HL-60/S4 treated with phorbol 12-myristate 13-acetate at 8.2 ng/mL for 4 days and 3 days (cell line): ENCODE data around the gene BRICD5.
"Not testable (repeated sequence)": the region's sequence is repeated elsewhere in the genome, so short reads cannot be mapped to it uniquely, and the experiment has no call there.

Experiments
- in situ Hi-C: fragments of 300-500 bp; cut with MboI; formaldehyde crosslinking; loops from 2 replicates; pipeline ENCODE4 v1.15.0; 2022; ENCODE audit warnings: low sequenced_read_pairs

BRICD5 gene

DNA sequence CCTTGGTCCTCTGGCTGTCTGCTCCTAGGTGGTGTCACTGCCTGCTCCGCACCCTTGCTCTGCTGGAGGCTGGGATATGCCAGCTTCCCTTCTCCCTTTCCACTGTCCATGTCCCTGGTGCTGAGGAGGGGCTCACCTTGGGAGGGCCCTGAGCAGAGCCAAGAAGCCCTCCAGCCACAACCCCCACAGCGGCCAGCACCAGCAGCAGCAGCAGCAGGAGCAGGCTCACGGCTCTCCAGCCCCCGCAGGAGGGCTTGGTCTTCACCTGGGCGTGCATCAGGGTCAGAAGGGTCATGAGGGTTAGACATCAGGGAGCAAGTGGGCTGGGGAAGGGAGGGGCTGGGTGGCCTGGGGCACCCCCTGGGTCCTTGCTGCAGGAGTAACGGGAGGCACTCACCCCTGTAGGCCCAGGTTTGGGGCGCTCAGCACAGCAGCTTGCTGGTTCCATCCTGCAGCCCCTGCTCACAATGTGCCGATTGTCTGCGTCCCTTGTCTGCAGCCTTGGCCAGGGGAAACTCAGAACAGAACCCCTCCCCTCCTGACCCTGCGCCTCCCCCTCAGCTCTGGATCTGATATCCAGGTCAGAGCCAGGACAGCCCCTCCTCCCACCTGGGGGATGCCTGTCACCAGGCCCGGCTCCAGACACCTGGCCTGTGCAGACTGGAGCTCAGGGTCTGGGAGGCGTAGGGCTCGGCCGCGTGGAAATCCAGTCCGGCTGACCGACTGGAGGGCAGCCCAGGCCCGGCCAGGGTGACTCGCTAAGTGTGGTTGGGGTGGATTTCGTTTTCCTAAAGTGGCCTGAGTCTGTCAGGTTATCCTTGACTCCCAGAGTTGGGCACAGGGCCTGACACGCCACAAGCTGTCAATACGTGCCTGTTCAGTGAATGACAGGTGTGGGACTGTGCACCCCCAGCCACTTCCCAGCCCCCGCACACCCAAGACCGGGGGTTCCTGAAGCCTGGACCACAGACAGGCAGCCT lies at the start of gene BRICD5:
BRICD5 (minus strand) TSS at position 478 of the 980 bp plus-strand sequence; CDS start at position 448, 30 bp downstream.
- in situ Hi-C loops: no loop called here

DNA sequence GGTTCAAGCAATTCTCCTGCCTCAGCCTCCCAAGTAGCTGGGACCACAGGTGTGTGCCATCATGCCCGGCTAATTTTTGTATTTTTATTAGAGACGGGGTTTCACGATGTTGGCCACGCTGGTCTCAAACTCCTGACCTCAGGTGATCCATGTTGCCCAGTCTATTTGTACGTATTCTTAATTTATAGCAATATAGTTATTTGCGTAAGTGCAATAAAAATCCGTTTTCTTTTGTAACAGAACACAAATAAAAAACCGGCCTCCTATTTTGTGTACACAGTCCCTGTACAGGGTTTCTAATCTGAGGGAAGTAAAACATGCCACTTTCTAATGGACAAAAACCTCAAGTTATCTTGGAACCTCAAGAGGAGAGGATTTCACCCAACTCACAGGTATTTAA lies 49.6 kb upstream of the BRICD5 start:
- in situ Hi-C loops: no loop called here

GRCh38 chr16:2258530-2258929 lies 47.9 kb upstream of the BRICD5 start:
- in situ Hi-C loops: not testable (repeated sequence)

DNA sequence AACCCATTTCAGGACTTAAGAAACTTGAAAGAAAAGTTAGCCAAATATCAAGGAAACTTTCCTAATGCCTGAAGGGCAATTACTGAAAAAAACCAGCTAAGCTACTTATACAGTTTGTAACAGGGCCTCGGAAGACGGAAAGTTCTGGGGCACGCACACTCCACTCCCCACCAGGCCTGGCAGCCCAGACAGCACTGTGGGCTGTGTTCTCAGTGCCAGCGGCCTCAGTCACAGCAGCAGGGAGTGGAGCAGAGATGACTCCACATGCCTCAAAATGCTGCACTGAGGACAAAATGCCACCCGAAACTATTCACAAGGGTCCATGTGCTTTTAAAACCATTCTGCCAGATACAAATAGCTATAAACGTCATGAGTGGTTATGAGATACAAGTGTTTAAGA lies 47.1 kb upstream of the BRICD5 start:
- in situ Hi-C loops: no loop called here

DNA sequence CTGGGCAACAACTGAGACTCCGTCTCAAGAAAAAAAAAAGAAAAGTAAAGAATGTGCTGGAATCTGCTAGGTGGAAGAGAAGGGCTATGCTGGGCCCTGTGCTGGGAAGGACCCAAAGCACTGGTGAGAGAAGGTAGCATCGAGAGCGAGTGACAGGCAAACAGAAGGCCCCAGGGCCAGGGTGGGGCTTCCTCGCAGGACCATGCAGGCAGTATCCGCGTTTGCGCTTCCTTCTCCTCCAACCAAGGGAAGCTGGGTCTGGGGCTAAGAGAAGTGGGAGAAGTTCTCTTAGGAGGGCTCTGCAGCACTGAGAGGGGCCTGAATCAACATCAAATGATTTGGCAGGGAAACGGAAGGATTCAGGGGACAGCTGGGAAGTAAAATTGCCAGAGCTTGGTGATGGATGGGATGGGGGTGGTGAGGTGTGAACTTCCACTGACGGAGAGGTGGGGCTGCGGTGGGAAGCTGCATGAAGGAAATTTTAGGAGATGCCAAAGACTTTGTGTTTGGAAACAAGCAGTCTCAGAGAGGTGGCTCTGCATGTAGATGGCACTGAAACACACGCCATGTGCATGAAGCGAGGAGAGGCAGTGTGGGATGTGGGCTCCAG lies 46.0 kb upstream of the BRICD5 start:
- in situ Hi-C loops: no loop called here

GRCh38 chr16:2253293-2253692 lies 42.6 kb upstream of the BRICD5 start:
- in situ Hi-C loops: no loop called here

GRCh38 chr16:2252806-2253148 lies 42.1 kb upstream of the BRICD5 start:
- in situ Hi-C loops: no loop called here

GRCh38 chr16:2251296-2252111 lies 40.8 kb upstream of the BRICD5 start, which contains the start of gene ECI1:
Gene ECI1, minus strand, starts transcription at chr16:2251587. Its CDS starts 21 bp downstream, at chr16:2251566.
- in situ Hi-C loops: no loop called here

- in situ Hi-C loops: no loop called here
Measured at GRCh38 chr16:2250652-2251295, 40.1 kb upstream of the BRICD5 start.

DNA sequence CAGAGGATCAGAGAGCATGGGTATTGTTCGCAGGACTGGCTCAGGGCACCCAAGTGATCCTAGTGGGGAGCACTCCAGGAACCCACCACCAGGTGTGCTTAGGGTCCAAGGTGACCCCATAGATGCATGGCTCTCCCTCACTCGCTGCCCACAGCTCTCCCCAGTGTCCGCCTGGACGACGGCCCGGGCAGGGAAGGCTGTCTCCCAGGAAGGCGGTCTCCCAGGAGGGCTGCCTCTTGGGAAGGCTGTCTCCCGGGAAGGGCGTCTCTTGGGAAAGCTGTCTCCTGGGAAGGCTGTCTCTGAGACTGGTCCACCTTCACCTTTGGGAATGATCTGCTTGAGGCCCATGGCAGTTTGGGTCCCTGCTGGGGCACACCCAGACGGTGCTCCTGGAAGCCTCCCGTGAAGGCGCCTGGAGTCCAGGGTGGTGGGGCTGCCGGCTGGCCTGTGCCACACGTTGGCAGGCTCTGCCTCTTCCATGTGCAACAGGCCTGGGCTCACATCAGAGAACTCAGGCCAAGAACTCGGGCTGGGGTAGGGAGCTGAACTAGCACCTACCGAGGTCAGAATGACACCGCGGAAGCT lies 35.7 kb upstream of the BRICD5 start:
- in situ Hi-C loops: loop anchor here (25.0 kb wide), 1 partner anchor 109 kb away; the partner anchor contains the start of genes PKD1 and RAB26

DNA sequence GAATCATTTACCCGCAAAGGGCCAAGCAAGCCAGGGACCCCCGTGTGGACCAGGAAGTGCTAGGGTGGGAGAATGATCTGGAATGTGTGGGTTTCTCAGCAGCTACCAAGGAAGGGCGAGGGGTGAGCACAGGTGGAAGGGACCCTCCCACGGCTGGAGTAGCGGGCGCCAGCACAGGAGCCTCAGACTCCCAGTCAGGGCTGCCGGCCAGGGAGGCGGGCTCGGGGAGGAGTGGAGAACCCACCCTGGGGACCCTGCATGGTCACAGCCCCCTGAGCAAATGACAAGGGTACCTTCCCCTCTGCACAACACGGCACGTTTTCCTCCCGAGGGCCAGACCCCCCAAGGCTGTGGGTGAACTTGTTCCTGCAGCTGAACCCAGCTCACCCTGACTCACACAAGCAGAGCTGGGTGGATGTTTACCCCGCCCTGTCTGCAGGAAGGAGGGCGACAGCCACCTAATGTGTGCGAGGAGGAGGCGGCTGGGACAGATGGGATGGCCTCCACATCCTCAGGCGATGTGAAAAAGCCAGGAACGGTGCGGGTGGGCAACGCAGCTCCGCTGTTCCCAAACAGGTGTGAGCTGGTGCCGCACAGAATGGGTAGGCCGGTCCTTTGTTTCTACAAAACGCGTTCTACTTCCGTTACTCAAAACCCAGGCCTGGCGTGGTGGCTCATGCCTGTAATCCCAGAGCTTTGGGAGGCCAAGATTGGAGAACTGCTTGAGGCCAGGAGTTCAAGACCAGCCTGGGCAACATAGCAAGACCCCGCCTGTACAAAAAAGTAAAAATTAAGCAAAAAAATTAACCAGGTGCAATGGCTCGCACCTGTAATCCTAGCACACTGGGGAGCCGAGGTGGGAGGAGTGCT lies 34.5 kb upstream of the BRICD5 start:
- in situ Hi-C loops: loop anchor here (25.0 kb wide), 1 partner anchor 108 kb away; the partner anchor contains the start of genes PKD1 and RAB26

- in situ Hi-C loops: loop anchor here (25.0 kb wide), 1 partner anchor 107 kb away; the partner anchor contains the start of genes PKD1 and RAB26
Measured at GRCh38 chr16:2244301-2244700, 33.6 kb upstream of the BRICD5 start.

- in situ Hi-C loops: loop anchor here (25.0 kb wide), 1 partner anchor 106 kb away; the partner anchor contains the start of genes PKD1 and RAB26
Measured at GRCh38 chr16:2243781-2244180, 33.1 kb upstream of the BRICD5 start.

- in situ Hi-C loops: loop anchor here (25.0 kb wide), 1 partner anchor 106 kb away; the partner anchor contains the start of genes PKD1 and RAB26
Measured at GRCh38 chr16:2243031-2243528, 32.4 kb upstream of the BRICD5 start.

DNA sequence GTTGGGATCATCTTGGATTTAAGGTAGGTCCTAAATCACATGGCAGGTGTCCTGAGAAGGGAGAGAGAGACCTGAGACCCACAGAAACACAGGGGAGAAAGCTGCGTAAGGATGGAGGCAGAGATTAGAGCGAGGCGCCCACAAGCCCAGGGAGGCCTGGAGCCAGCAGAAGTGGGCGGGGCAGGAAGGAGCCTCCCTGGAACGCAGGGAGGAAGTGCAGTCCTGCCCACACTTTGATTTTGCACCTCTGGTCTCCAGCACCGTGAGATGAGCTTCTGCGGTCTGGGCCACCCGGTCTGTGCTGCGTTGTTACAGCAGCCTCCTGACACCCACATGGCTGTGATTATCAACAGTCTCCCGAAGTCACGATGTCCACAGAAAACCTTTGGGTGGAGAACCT lies 31.9 kb upstream of the BRICD5 start:
- in situ Hi-C loops: loop anchor here (25.0 kb wide), 1 partner anchor 105 kb away; the partner anchor contains the start of genes PKD1 and RAB26

- in situ Hi-C loops: loop anchor here (25.0 kb wide), 1 partner anchor 103 kb away; the partner anchor contains the start of genes PKD1 and RAB26
Measured at GRCh38 chr16:2240331-2240730, 29.7 kb upstream of the BRICD5 start.

DNA sequence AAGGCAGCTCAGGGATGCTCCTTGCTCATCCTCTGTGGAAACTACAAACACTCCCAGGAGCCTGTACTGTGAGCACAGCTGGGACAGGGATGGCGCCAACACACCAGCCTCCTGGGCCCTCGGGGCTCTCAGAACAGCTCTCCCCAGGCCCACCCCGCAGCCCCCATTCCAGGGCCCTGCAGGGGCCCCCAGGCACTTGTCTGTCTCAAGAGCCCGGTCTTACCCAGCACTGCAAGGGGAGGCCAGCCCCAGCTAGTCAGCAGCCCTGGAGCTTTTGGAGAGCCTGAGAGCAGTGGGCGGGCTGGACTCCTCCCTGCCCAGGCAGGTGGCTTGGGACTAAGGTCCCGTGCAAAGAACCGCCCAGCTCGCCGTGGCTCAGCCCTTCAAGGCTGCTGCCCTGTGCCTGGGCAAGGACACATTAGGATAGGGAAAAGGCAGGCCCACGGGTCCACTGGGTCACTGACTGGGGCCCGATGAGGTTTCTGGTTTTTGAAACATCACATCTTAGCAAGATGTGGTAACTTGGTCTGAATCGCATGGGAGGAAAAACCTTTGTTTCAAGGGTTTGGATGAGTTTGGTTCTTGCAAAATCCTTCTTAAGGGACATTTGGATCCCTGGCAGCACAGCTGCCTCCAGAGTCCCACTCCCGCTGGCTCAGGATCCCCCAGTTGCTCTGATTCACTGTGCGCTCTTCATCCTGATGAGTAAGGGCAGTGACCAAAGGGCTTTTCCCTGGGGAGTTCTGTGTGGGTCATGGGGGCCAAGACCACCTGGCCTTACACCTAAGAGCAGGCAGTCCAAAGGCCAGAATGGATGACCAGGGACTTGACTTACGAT lies 28.4 kb upstream of the BRICD5 start:
- in situ Hi-C loops: loop anchor here (25.0 kb wide), 1 partner anchor 102 kb away; the partner anchor contains the start of genes PKD1 and RAB26
